Suppressor macrophage treated with lipopolysaccharide for 4 hours (primary cell): ENCODE results near the gene PHF5A.

Source experiments
- DNase-seq: peaks from one replicate; pipeline ENCODE4 v3.0.0-alpha.2; 2020

Gene PHF5A

DNA sequence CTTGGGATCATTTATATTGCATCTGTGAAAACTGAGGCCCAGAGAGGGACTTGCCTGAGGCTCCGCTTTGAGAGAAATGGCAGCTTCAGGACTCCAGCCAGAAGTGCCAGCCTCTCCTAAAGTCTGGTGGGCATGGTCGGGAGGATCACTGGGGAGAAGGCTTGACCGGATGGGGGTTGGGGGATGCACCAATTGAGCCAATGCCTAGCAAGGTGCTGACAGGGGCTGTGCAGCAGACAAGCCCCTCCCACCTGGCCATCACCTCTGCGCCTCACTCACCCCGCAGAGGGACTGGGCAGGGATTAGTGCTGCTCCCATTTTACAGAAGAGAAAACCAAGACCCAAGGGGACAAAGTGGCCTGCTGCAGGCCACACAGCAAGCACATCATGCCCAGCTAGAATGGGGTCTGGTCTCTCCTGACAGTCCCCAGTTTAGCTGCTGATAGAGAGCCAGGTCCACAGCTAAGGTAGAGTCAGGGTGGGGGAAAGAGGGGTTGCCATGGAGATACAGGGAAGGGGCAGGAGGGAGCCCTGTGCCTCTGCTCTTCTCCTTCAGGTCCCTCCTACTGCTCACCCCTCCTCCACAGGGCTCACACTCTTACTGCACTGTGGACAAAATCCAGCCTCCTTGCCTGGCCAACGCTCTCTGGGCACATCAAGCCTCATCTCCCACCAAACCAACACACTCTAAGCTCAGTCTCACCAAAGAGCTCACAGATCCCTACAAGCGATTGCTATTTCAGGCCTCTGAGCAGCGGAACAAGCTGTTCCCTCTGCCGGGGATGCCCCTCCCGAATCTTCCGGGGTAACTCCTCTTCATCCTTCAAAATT, 57.3 kb downstream of the PHF5A start:
- DNase-seq, result no peak

DNA sequence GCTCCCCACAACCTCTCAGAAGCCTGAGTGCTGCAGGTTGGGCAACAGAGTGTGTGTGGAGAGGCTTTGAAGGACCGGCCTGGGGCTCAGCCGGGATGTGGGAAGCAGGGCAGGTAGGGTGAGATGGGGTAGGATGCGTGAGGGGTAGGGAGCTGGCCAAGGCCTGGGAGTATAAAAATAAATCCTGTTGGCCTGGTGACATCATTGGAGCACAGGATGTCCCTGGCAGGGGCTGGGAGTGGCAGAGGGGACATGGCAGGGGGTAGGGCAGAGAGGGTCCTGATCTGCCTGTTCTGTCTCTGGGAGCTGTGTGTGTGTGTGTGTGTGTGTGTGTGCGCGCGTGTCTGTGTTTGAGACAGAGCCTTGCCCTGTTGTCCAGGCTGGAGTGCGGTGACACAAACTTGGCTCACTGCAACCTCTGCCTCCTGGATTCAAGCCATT, 58.2 kb downstream of the PHF5A start:
- no peak for DNase-seq
